HL-60/S4 treated with phorbol 12-myristate 13-acetate at 8.2 ng/mL for 4 days and 3 days (cell line): ENCODE data around the gene RHOA.

Experiments used
- in situ Hi-C: fragments of 300-500 bp; cut with MboI; formaldehyde crosslinking; loops from 2 replicates; pipeline ENCODE4 v1.15.0; 2022; ENCODE audit warnings: low sequenced_read_pairs

The RHOA gene

GRCh38 chr3:49411968-49412631 is at the start of gene RHOA, which contains the start of gene TCTA:
Gene RHOA (minus strand): TSS chr3:49411976. CDS start chr3:49375589, 36,387 bp downstream.
Gene TCTA (plus strand): TSS chr3:49412423. CDS start chr3:49412427, 4 bp downstream.
- in situ Hi-C loops = no loop called here

- in situ Hi-C loops = no loop called here
Measured at GRCh38 chr3:49460956-49461355, 49.2 kb upstream of the RHOA start.

GRCh38 chr3:49460188-49460890 is 48.6 kb upstream of the RHOA start:
- in situ Hi-C loops = no loop called here

- in situ Hi-C loops = no loop called here
Measured at GRCh38 chr3:49456466-49456865, 44.7 kb upstream of the RHOA start.

GRCh38 chr3:49454898-49455681 is 43.3 kb upstream of the RHOA start:
- in situ Hi-C loops = no loop called here

GRCh38 chr3:49454458-49454857 is 42.7 kb upstream of the RHOA start:
- in situ Hi-C loops = no loop called here

- in situ Hi-C loops = no loop called here
Measured at GRCh38 chr3:49453621-49454020, 41.8 kb upstream of the RHOA start.

- in situ Hi-C loops = no loop called here
Measured at GRCh38 chr3:49445391-49445790, 33.6 kb upstream of the RHOA start.

- in situ Hi-C loops = no loop called here
Measured at GRCh38 chr3:49434731-49435130, 23.0 kb upstream of the RHOA start.

- in situ Hi-C loops = no loop called here
Measured at GRCh38 chr3:49428752-49429080, 16.9 kb upstream of the RHOA start.

GRCh38 chr3:49427586-49427985 is 15.8 kb upstream of the RHOA start:
- in situ Hi-C loops = no loop called here

GRCh38 chr3:49424816-49425215 is 13.0 kb upstream of the RHOA start:
- in situ Hi-C loops = no loop called here

GRCh38 chr3:49422379-49423248 is 10.8 kb upstream of the RHOA start, which contains the start of gene AMT:
Gene AMT (minus strand): TSS chr3:49422473. CDS start chr3:49422450, 23 bp downstream.
- in situ Hi-C loops = no loop called here

GRCh38 chr3:49421890-49422378 is 10.2 kb upstream of the RHOA start:
- in situ Hi-C loops = no loop called here

GRCh38 chr3:49417516-49418120 is 5.8 kb upstream of the RHOA start:
- in situ Hi-C loops = no loop called here

- in situ Hi-C loops = no loop called here
Measured at GRCh38 chr3:49416867-49417266, 5.1 kb upstream of the RHOA start.

- in situ Hi-C loops = no loop called here
Measured at GRCh38 chr3:49415931-49416601, 4.3 kb upstream of the RHOA start.

GRCh38 chr3:49414753-49415152 is 3.0 kb upstream of the RHOA start:
- in situ Hi-C loops = no loop called here

- in situ Hi-C loops = no loop called here
Measured at GRCh38 chr3:49413338-49413734, 1.6 kb upstream of the RHOA start.
